K562 (cell line): ENCODE results near the gene C13orf46. TPM values are rescaled to one million over a fixed set of nuclear protein-coding genes. Genes with fewer than 3 reads are reported as not detected.

ENCODE experiments used
- ATAC-seq: fragments of 200-7000 bp; cut with Tn5 transposase; 3 replicates; pipeline ENCODE4 v1.9.1; 2020; ENCODE audit warnings: moderate library complexity
- BruUV-seq: library from RNA; stranded (reverse); fragments of 400-500 nt; replicated peaks from 2 replicates; lab custom pipeline; 2021; lab: Mats Ljungman, UMichigan
- CTCF ChIA-PET: fragments of 300-600 bp; formaldehyde crosslinking; extraction: SDS; loops from one replicate; lab custom pipeline; 2021; ENCODE audit warnings: low intra/inter-chr PET ratio; lab: Yijun Ruan, JAX
- POLR2A ChIA-PET: fragments of 300-600, 350-650 bp; sonication (Branson Sonifier 250); formaldehyde crosslinking; extraction: SDS; loops from one replicate; lab custom pipeline; 2021; ENCODE audit warnings: antibody characterized with exemption, inconsistent platforms; lab: Yijun Ruan, JAX
- DNase-seq, 4 experiments: peaks; one replicate each; pipeline versions ENCODE4 v3.0.0 to v3.0.0-alpha.2; 2011 to 2018; ENCODE audit warnings: low spot score in 3 of 4, mixed read lengths in 3 of 4; ENCODE audit errors: extremely low read depth in 1 of 4
- FAIRE-seq: peaks from 2 replicates; lab custom pipeline; 2011; peaks lifted over from hg19 to GRCh38; lab: Jason Lieb, UNC
- H2AFZ ChIP-seq: 2 replicates; pipeline ENCODE4 v1.6.0; 2011; ENCODE audit warnings: low read depth, low read length, control low read depth, inconsistent platforms
- H3K27ac ChIP-seq: fragments of 200-600 bp; 3 replicates; pipeline ENCODE4 v1.8.0; 2011; ENCODE audit warnings: low read depth, mild to moderate bottlenecking, control low read depth, inconsistent platforms, low read length, moderate library complexity, mixed read lengths; ENCODE audit errors: extremely low read depth
- H3K27me3 ChIP-seq, 2 experiments: fragments of 300-600 bp in 1 of 2; 2 replicates in 1 of 2; 3 replicates in 1 of 2; pipeline versions ENCODE4 v1.6.0 to v1.8.0; 2011; ENCODE audit warnings: inconsistent platforms in 2 of 2, low read length in 2 of 2, mild to moderate bottlenecking in 1 of 2, mixed read lengths in 1 of 2, moderate library complexity in 1 of 2; ENCODE audit not compliant: control insufficient read depth in 2 of 2, insufficient read depth in 2 of 2
- H3K36me3 ChIP-seq: fragments of 300-600 bp; 3 replicates; pipeline ENCODE4 v1.8.0; 2011; ENCODE audit warnings: mild to moderate bottlenecking, low read length, inconsistent platforms; ENCODE audit not compliant: control insufficient read depth, insufficient read depth
- H3K4me1 ChIP-seq, 2 experiments: fragments of 200-600 bp in 1 of 2; replicated peaks in 1 of 2; 2 replicates in 1 of 2; 3 replicates in 1 of 2; pipeline versions ENCODE4 v1.5.1 to v1.8.0; 2011; ENCODE audit warnings: inconsistent platforms in 2 of 2, low read length in 2 of 2, mild to moderate bottlenecking in 1 of 2, mixed read lengths in 1 of 2, moderate library complexity in 1 of 2; ENCODE audit not compliant: control insufficient read depth in 2 of 2, insufficient read depth in 2 of 2
- H3K4me2 ChIP-seq: 2 replicates; pipeline ENCODE4 v1.6.1; 2011; ENCODE audit warnings: low read length, control low read depth, inconsistent platforms, mixed read lengths; ENCODE audit not compliant: insufficient read depth
- H3K4me3 ChIP-seq: fragments of 200-600 bp; sonication (generic), shearing (Covaris generic); 2 replicates; pipeline ENCODE4 v1.5.1; 2016; ENCODE audit warnings: control low read depth, inconsistent platforms
- H3K79me2 ChIP-seq: fragments of 200-600 bp; 3 replicates; pipeline ENCODE4 v1.8.0; 2011; ENCODE audit warnings: low read length, inconsistent platforms; ENCODE audit not compliant: control insufficient read depth, insufficient read depth
- H3K9ac ChIP-seq, 2 experiments: 2 replicates each; pipeline versions ENCODE4 v1.6.0 to v1.6.1; 2011; ENCODE audit warnings: low read depth in 2 of 2, low read length in 2 of 2, control low read depth in 1 of 2, inconsistent platforms in 1 of 2, mild to moderate bottlenecking in 1 of 2, mixed read lengths in 1 of 2; ENCODE audit not compliant: insufficient read depth in 1 of 2
- H3K9me1 ChIP-seq: one replicate; pipeline ENCODE4 v1.6.0; 2011; ENCODE audit warnings: inconsistent platforms, mild to moderate bottlenecking, low read length, moderate library complexity; ENCODE audit not compliant: control insufficient read depth, insufficient read depth
- H3K9me3 ChIP-seq: replicated peaks from 2 replicates; pipeline ENCODE4 v1.5.1; 2011; ENCODE audit warnings: low read depth, low read length, inconsistent platforms; ENCODE audit not compliant: control insufficient read depth, insufficient read depth
- H4K20me1 ChIP-seq: replicated peaks from 2 replicates; pipeline ENCODE4 v1.6.1; 2011; ENCODE audit warnings: low read length, inconsistent platforms, mixed read lengths; ENCODE audit not compliant: control insufficient read depth, insufficient read depth
- ASH1L ChIP-seq: fragments of 450-650 bp; IDR thresholded peaks from 2 replicates; pipeline ENCODE4 v1.6.1; 2018; ENCODE audit warnings: borderline replicate concordance, mild to moderate bottlenecking, low read depth; ENCODE audit not compliant: partially characterized antibody
- MEIS2 ChIP-seq: fragments of 450-650 bp; IDR thresholded peaks from 2 replicates; pipeline ENCODE4 v1.6.1; 2014; ENCODE audit warnings: mild to moderate bottlenecking; ENCODE audit not compliant: partially characterized antibody
- PBX2 ChIP-seq, 2 experiments: IDR thresholded peaks in 1 of 2; conservative IDR thresholded peaks in 1 of 2; 2 replicates each; pipeline ENCODE4 v1.6.1; 2016; ENCODE audit warnings: low read depth in 2 of 2, mild to moderate bottlenecking in 1 of 2, missing compliant biosample characterization in 1 of 2, missing genetic modification characterization in 1 of 2, moderate library complexity in 1 of 2
- PKNOX1 ChIP-seq: fragments of 450-650 bp; IDR thresholded peaks from 2 replicates; pipeline ENCODE4 v1.6.1; 2016
- TEAD1 ChIP-seq, 2 experiments: fragments of 450-650 bp in 1 of 2; sonication (generic) in 1 of 2; formaldehyde crosslinking; IDR thresholded peaks; 2 replicates each; pipeline versions ENCODE4 v1.4.0 to v1.8.0; 2020 to 2022; ENCODE audit warnings: mild to moderate bottlenecking in 2 of 2, missing genetic modification reagents in 1 of 2
- ZNF766 ChIP-seq: fragments of 200-800 bp; sonication (Bioruptor generic); conservative IDR thresholded peaks from 2 replicates; pipeline ENCODE4 v1.6.1; 2016; ENCODE audit warnings: missing genetic modification characterization, missing compliant biosample characterization
- WGBS: fragments of 100-300 bp; shearing (Covaris generic); methylation state at CpG from one replicate; pipeline ENCODE4 v1.1.6; 2016; ENCODE audit warnings: low coverage, mixed read lengths; ENCODE audit not compliant: insufficient coverage; ENCODE audit errors: missing lambda C conversion rate; 5-methylcytosine and 5-hydroxymethylcytosine counted together
- in situ Hi-C: fragments of 300-500 bp; cut with MboI; formaldehyde crosslinking; loops from 4 replicates; pipeline ENCODE4 v1.15.0; 2018; ENCODE audit warnings: inconsistent platforms, mixed read lengths
- intact Hi-C: fragments of 100-400 bp; cut with micrococcal nuclease; formaldehyde crosslinking; loops from 2 replicates; pipeline ENCODE4 v1.14.2; 2022
- polyA plus RNA-seq, 8 experiments: library from polyadenylated mRNA; depleted of rRNA in 4 of 8; stranded (reverse) in 5 of 8; unstranded in 3 of 8; fragments of >200 nt; fragmentation: Nextera tagmentation in 2 of 8; fragmentation: Illumina TruSeq in 1 of 8; extraction: Ambion mirVana in 2 of 8; extraction: Trizol in 1 of 8; gene quantifications; 2 replicates each; pipeline versions ENCODE4 v1.2.1 to v1.2.3, GENCODE V29; 2011 to 2014; ENCODE audit warnings: inconsistent platforms in 1 of 8, missing spikeins in 1 of 8
- total RNA-seq, 7 experiments: library from RNA; depleted of rRNA in 6 of 7; stranded (reverse); fragments of >200 nt in 6 of 7; fragmentation: Illumina TruSeq in 2 of 7; extraction: Trizol in 2 of 7; gene quantifications; 2 replicates each; pipeline versions ENCODE4 v1.2.1 to v1.2.3, GENCODE V29; 2011 to 2021; ENCODE audit warnings: low replicate concordance in 1 of 7
- TF ChIP-seq, protein P1 (sequence below): fragments of 450-650 bp; IDR thresholded peaks from 2 replicates; pipeline ENCODE4 v1.6.1; 2016; ENCODE audit warnings: mild to moderate bottlenecking

The C13orf46 gene
- total and polyA plus RNA-seq, 9 of the 15 experiments (the other 6 are each of a cell fraction or from before 2014, with no cell fraction given), result 0.04 to 0.24 (median 0.05) TPM; not detected in 4

- no peaks in the 10 kb centered on the region for H3K36me3 ChIP-seq
- ATAC-seq, result no peak
- CTCF ChIA-PET, result no interaction called here
- POLR2A ChIA-PET, result interaction anchor here (0.6 kb wide), 1 partner anchor 93 kb away, joined by 3 read pairs; no protein-coding TSS in a partner anchor
- no peaks in the 10 kb centered on the region for H4K20me1 ChIP-seq
- intact Hi-C loops, result no loop called here
- TF ChIP-seq ASH1L (no peak), PKNOX1 (peak; percentile 64), PBX2 (CRISPR knock-in tag; IDR thresholded peaks at IDR 0.05; ENCODE audit: low read depth) (no peak), PBX2 (tag; conservative IDR thresholded peaks at IDR 0.05; ENCODE audit: low read depth) (peak; percentile 82), ZNF766 (CRISPR knock-in tag) (peak; percentile 53; the same call in 1 of the 2 replicates), TEAD1 (CRISPR knock-in tag; IDR thresholded peaks at IDR 0.05) (0 out of 4 replicates have a peak, but pooled peaks of 1 of the 2 experiments have one; percentile 22), MEIS2 (peak; percentile 71)
- TF ChIP-seq, protein P1, sequence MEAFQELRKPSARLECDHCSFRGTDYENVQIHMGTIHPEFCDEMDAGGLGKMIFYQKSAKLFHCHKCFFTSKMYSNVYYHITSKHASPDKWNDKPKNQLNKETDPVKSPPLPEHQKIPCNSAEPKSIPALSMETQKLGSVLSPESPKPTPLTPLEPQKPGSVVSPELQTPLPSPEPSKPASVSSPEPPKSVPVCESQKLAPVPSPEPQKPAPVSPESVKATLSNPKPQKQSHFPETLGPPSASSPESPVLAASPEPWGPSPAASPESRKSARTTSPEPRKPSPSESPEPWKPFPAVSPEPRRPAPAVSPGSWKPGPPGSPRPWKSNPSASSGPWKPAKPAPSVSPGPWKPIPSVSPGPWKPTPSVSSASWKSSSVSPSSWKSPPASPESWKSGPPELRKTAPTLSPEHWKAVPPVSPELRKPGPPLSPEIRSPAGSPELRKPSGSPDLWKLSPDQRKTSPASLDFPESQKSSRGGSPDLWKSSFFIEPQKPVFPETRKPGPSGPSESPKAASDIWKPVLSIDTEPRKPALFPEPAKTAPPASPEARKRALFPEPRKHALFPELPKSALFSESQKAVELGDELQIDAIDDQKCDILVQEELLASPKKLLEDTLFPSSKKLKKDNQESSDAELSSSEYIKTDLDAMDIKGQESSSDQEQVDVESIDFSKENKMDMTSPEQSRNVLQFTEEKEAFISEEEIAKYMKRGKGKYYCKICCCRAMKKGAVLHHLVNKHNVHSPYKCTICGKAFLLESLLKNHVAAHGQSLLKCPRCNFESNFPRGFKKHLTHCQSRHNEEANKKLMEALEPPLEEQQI, result no peak
- no peaks in the 10 kb centered on the region for H3K9me1 ChIP-seq
- no peak for DNase-seq
- FAIRE-seq, result no peak
- WGBS, result 3% methylated on average over 15 of the region's 17 CpGs
- no peak overlapping the region for H2AFZ ChIP-seq
- no peak overlapping the region for H3K4me2 ChIP-seq
- H3K4me1 ChIP-seq, result peaks cover 0 to 2% of the 10 kb centered on the region in 2 experiments; a peak in 1 of 5 replicates
- no peaks in the 10 kb centered on the region for H3K9me3 ChIP-seq
- H3K4me3 ChIP-seq, result no peak overlapping the region
- BruUV-seq, result no TSS peak
- no peaks in the 10 kb centered on the region for H3K79me2 ChIP-seq
- in situ Hi-C loops, result no loop called here
- H3K27ac ChIP-seq, result no peak overlapping the region
- peaks cover 3 to 32% of the 10 kb centered on the region in 2 experiments; a peak in 4 of 5 replicates for H3K27me3 ChIP-seq
- no peak overlapping the region for H3K9ac ChIP-seq
Observed at GRCh38 chr13:113907635-113908617, 66.0 kb downstream of the C13orf46 start.
